ENCODE results near the gene CES2. TPM values are rescaled to one million over a fixed set of nuclear protein-coding genes. Genes with fewer than 3 reads are reported as not detected.
"Not testable (repeated sequence)": the region's sequence is repeated elsewhere in the genome, so short reads cannot be mapped to it uniquely, and the experiment has no call there.

The CES2 gene
- total and polyA plus RNA-seq, 8 donors = 16.9 to 893 (median 37.8) TPM

DNA sequence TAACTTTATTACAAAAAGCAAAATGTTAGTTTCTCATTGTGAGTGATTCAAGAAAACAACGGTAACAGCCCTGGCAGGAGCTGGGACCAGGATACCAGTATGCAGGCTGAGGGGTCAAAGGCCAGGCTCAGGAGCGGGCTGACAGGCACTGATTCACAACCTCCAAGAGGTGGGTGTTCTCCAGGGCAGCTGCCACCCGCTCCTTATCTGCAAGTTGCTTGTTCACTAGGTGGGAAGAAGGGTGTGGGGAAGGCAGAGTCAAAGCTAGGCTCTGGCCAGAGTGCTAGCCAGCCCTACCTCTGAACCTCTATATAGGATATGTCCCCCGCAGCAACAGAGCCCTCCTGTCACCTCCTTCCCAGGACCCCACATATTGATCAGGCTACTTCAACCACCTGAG, 3.2 kb upstream of the CES2 start:
- H3K27me3 ChIP-seq = no peaks in the 10 kb centered on the region
- H3K4me3 ChIP-seq = no peak overlapping the region
- peak overlapping the region in 1 of 5 donors; percentile 4 for H3K27ac ChIP-seq
- peaks cover 29 to 64% (median 42%) of the 10 kb centered on the region in 4 donors for H3K4me1 ChIP-seq
- TF ChIP-seq, protein P1, sequence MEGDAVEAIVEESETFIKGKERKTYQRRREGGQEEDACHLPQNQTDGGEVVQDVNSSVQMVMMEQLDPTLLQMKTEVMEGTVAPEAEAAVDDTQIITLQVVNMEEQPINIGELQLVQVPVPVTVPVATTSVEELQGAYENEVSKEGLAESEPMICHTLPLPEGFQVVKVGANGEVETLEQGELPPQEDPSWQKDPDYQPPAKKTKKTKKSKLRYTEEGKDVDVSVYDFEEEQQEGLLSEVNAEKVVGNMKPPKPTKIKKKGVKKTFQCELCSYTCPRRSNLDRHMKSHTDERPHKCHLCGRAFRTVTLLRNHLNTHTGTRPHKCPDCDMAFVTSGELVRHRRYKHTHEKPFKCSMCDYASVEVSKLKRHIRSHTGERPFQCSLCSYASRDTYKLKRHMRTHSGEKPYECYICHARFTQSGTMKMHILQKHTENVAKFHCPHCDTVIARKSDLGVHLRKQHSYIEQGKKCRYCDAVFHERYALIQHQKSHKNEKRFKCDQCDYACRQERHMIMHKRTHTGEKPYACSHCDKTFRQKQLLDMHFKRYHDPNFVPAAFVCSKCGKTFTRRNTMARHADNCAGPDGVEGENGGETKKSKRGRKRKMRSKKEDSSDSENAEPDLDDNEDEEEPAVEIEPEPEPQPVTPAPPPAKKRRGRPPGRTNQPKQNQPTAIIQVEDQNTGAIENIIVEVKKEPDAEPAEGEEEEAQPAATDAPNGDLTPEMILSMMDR (IDR thresholded peaks at IDR 0.05) = no peak
- TF ChIP-seq POLR2AphosphoS5 (IDR thresholded peaks at IDR 0.05) (no peak), EP300 (IDR thresholded peaks at IDR 0.05) (no peak), POLR2A (IDR thresholded peaks at IDR 0.05) (no peak)
- peaks cover 0 to 19% (median 11%) of the 10 kb centered on the region in 4 donors for H3K36me3 ChIP-seq
- peak in 1 of 2 donors; percentile 28 for DNase-seq
- 63 to 77% (median 66%) methylated on average over 4 of the region's 4 CpGs for WGBS, 5 donors
- intact Hi-C loops (cut with DNase I; ENCODE audit: low total_unique reads) = no loop called here
- no peaks in the 10 kb centered on the region for H3K9me3 ChIP-seq

DNA sequence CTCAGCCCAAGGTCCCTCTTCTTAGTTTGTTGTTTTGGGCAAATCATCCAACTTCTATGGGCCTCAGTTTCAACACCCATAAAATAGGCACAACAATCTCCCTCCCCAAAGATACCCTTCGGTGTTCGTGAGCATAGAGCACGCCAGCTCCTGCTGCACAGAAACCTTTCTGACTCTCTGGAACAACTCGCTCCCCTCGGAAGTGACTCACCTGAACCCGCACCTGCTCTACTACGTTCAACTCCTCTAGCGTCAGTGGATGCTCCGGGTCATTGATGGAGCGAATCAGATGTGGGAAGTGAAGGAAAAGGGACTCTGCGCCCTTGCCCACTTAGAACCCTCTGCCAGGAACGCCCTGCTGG, 1.6 kb upstream of the CES2 start:
- Histone ChIP-seq H3K4me3 (peak overlapping the region; percentile 89 to 97 (median 92)), H3K27me3 (no peaks in the 10 kb centered on the region), H3K9me3 (no peaks in the 10 kb centered on the region), H3K27ac (peak overlapping the region; percentile 88 to 95 (median 94)), H3K4me1 (peaks cover 29 to 64% (median 53%) of the 10 kb centered on the region in 4 donors), H3K36me3 (peaks cover 0 to 33% (median 26%) of the 10 kb centered on the region in 4 donors)
- TF ChIP-seq, protein P1 (IDR thresholded peaks at IDR 0.05) = no peak
- no peak for TF ChIP-seq EP300 (IDR thresholded peaks at IDR 0.05)
- no peak for TF ChIP-seq POLR2AphosphoS5 (IDR thresholded peaks at IDR 0.05)
- TF ChIP-seq POLR2A (IDR thresholded peaks at IDR 0.05) = no peak
- DNase-seq = no peak
- WGBS, 5 donors = 0 to 6% (median 2%) methylated on average over 8 to 12 of the region's 12 CpGs
- intact Hi-C loops (cut with DNase I; ENCODE audit: low total_unique reads) = no loop called here

DNA sequence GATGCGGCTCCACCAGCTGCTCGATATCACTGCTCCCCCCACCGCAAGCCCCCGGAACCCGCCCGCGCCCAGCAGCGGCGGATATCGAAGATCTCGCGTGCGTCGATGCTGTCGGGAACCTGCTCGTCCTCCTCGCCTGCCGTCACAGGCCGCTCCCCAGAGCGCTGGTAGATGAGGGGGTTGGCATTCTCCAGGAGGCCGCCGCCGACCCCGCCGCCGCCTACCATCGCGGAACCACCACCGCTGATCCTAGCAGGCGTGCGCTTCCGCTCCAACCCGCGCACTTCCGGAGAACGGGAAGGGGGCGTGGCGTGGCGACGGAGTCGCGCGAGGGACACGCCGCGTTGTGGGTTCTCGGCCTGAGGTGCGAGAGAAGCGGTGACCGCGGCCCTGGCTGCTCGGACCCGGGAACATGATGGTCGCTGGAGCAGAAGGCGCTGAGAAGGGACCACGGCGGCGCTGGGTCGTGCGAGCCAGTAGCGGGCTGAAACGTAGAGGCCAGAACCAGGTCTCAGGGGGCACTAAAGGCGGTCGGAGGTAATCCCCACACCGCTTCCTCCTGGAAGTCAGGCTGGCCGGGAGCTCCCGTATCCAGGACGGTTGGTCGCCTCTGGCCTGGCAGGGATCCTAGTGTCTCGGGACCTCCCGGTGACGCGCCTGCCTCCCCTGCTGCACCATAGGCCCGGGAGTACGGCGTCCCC, 1.0 kb upstream of the CES2 start, which contains the start of gene CIAO2B:
TSS of gene CIAO2B (minus strand) at position 265 of the 701 bp plus-strand sequence. CDS start at position 227, 38 bp downstream.
- intact Hi-C loops (cut with DNase I; ENCODE audit: low total_unique reads) = no loop called here
- peak; percentile 92 to 97 for DNase-seq
- peak within 1 kb of the TSS; percentile 88 to 95 (median 94) for H3K27ac ChIP-seq
- TF ChIP-seq POLR2A (IDR thresholded peaks at IDR 0.05) = peak in 2 of 4 donors; percentile 56 to 63
- no peak for TF ChIP-seq EP300 (IDR thresholded peaks at IDR 0.05)
- TF ChIP-seq, protein P1 (IDR thresholded peaks at IDR 0.05) = no peak
- TF ChIP-seq POLR2AphosphoS5 (IDR thresholded peaks at IDR 0.05) = peak; percentile 98 to 100 (median 99)
- H3K9me3 ChIP-seq = no peaks in the 10 kb centered on the region
- H3K4me1 ChIP-seq = peaks cover 29 to 64% (median 53%) of the 10 kb centered on the region in 4 donors
- H3K36me3 ChIP-seq = peaks cover 0 to 38% (median 32%) of the 10 kb centered on the region in 4 donors
- peak within 1 kb of the TSS; percentile 89 to 97 (median 92) for H3K4me3 ChIP-seq
- 0 to 1% (median 0%) methylated on average over 26 to 76 of the region's 76 CpGs for WGBS, 5 donors
- H3K27me3 ChIP-seq = no peaks in the 10 kb centered on the region

DNA sequence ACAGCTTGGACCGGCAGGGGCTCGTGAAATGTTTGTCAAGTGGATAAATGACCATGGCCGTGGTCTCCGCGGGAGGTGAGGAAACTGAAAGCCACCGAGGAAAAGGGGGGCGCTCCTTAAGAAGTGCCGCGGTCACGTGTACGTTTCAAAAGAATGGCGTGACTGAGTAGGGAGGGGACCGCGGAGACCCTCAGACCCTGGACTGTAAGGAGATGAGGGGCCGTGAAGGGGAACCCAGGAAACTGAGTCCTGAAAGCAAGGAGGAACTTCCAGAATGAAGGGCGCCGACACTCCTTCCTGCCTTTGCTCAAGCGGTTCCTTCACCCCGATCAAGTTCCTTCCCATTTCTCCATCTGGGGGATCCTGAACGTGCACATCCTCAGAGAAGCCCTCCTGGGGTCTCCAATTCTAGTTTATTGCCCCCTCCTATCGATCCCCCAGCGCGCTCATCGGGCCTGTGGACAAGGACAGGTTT, 440 bp upstream of the CES2 start:
- H3K27me3 ChIP-seq; H3K9me3 ChIP-seq; intact Hi-C loops (cut with DNase I; ENCODE audit: low total_unique reads); DNase-seq: not testable (repeated sequence)
- H3K27ac ChIP-seq = peak overlapping the region; percentile 88 to 95 (median 94)
- peaks cover 4 to 44% (median 37%) of the 10 kb centered on the region in 4 donors for H3K36me3 ChIP-seq
- WGBS, 5 donors = 1 to 3% (median 2%) methylated on average over 16 to 24 of the region's 24 CpGs
- H3K4me1 ChIP-seq = peaks cover 29 to 64% (median 53%) of the 10 kb centered on the region in 4 donors
- peak overlapping the region; percentile 89 to 97 (median 92) for H3K4me3 ChIP-seq

Data from stomach (tissue), 9 donors.